OCI-M1 (cell line): ENCODE measurements around the gene C3orf18.

ENCODE experiments used
- DNase-seq: peaks from one replicate; lab custom pipeline; 2025; lab: John Stamatoyannopoulos, UW

C3orf18 gene

DNA sequence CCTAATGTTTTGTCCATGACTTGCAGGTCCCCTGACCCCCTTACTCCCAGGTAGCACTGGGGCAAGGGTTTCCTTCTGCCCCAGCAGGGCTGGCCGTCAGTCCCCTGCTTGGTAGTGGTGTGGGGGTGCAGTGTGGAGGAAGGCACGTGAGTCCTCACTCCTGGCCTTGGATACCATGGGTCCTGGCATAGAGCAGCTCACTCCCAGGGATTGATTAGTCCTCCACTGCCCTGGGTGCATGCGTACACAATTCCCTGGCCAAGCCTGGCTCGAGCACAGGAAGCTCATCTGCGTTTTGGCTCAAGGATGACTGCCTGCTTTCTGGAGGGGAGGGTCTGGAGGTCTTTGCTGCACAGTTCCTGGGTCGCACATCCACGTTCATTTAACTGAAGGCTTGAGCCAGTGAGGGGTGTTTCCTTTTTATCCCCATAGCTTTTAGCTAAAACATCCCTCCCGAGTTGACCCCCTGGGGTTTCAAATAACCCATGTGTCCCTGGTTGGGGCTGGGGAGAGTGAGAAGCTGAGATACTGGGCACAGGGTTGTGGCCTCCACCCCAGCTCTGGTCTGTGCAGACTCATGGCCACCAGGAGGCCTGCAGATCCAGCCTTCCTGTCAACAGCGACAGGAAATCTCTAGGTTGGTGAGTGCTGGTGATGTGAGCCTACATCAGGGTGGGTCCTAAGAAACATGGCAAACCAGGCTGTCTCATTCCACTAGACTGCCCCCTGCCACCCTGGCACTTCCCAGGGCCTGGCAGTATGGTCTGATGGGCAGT, 13.3 kb upstream of the C3orf18 start:
- no peak for DNase-seq

DNA sequence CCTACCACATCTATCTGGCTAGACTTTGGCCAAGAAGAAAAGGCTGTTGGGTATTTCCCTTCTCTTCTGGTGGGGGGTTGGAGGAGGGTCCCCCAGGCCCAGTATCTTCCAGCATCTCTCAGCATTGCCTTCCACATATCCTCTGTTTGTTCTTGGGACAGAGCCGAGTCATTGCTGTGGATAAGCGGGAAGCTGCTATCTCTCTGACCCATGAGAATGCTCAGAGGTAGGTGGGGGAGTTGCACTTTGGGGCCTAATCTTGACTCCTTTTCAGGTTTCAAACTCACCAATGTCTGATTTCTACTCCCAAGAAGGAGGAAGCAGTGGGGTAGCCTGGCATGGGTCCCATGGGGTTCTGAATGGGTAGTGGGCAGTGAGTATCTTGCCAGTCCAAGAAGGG, 9.8 kb upstream of the C3orf18 start:
- no peak for DNase-seq

DNA sequence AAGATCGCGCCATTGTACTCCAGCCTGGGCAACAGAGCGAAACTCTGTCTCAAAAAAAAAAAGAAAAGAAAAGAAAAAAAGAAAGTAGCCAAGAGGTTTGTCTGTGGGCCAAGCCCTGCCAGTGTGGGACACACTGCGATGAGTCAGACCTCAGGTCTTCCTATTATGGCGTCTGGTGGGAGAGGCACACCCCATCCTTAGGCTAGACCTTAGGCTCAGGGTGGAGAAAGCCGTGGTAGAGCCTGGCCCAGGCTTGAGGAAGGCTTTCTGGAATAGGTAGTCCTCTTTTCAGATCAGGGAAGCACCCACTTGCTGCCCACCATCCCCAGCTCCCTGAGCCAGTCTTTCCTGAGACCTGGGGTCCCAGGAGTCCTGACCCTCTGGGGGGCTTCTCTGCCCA, 7.8 kb upstream of the C3orf18 start:
- no peak for DNase-seq

DNA sequence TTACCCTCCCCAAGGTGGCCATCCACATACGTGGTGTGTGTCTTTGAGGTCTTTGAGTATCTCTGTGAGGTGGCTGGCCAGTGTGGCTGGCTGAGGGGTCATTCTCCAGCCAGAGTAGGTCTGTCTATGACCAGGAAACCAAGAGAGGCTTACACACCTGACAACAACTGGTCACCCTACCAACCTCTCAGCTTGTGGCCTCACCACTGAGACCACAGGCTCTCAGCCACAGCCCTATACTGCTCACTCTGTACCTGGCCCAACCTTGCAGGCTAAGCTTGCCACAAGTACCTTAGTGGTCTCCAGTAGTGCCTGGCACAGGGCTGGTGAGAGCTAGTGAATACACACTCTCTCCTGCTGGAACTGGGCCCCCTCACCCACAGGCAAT, 6.9 kb upstream of the C3orf18 start:
- no peak for DNase-seq

DNA sequence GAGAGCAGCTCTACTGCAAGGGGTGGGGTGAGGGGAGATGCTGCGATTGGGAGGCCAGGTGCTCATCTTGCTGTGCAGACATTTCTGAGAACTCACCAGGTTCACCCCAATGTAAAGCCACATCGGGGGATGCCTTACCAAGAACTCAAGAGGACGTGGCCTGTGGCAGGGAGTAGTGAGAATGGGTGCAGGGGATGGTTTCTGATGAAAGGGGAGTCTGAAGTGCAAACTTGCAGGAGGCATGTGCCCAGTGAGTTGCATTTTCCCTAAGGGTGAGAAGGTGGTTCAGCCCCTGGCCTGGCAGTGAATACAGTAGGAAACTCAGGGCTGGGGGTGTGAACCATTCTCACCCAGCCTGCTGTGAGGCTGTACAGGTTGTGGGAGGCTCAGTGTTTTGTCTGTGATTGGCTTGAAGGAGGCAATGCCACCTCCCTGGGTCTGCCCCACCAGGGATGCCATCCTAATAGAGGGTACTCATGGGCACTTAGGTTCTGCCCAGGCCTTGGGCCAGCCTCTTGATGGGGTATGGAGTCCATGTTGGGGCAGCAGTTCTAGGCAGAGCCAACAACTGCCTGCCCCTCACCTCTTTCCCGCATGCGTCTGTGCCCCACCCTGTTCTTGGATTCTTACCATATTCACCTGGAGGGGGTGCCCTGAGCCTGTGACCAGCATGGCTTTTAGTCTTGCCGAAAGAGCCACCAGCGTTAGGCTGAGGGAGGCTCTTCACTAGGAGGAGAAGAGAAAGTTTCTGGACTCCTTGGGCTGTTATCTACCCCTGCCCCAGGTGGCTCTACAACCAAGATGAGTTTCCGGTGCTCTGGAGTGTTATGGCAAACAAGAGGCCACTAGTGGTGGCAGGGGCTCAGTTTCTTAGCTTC, 6.3 kb upstream of the C3orf18 start:
- DNase-seq = no peak

DNA sequence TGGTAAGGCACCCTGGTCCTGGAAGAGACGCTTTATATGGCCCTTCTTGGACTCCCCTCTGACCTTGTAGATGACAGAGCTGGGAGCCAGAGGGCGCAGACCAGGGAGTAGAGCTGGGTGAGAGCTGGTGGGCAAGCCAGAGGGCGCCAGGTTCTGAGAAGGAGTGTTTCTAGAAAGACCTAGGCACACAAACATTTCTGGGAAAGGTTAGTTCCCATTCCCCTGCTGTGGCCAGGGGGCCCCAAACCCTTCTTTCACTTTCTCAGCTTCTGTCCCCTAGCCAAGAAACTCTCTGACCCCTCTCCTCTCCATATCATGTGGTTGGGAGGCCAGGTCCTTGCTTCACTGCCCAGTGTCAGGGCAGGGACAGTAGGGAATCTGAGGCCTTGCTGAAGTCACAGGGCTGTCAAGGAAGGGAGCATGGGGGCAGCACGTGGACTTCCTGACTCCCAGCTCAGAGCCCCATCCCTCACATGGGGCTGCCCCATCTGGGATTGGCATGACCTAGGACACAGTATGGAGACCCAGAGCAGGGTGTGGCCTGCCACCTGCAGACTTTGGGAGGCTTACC, 5.3 kb upstream of the C3orf18 start:
- DNase-seq = peak; percentile 55

DNA sequence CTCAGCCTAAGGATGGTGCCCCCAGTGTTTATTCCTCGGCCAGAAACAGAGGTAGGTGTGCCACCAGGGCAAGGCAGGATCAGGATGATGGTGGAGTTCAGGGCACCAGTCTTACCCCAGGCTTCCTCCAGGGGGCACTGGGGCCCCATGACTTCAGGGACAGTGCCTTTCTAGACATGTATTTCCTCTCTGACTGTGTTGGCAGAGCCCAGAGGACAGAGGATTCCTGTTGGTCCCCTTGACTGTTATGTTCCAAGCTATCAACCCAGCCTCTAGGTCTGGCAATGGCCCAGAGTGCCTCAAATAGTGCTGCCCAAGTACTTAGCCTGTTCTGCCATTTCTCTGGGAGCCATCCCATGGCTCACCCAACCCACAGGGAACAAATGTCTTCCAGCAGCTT, 4.6 kb upstream of the C3orf18 start:
- peak; percentile 85 for DNase-seq

DNA sequence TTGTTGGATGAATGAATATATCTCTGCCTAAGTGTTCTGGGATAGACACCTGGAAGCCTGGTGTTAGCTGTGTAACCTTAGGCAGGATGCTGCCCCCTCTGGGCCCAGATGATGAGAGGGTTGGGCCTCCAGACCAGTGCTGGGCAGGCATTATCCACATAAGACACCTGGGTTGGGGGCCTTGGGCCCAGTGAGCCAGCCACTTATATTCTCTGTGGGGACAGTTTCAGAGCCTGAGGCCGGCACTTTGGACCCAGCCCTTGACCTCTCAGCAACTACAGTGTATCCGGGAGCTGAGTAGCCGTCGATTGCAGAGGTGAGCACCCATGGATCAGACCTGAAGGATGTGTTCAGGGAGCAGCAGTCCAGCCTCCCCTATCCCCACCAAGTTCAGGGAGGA, 3.9 kb upstream of the C3orf18 start:
- no peak for DNase-seq

DNA sequence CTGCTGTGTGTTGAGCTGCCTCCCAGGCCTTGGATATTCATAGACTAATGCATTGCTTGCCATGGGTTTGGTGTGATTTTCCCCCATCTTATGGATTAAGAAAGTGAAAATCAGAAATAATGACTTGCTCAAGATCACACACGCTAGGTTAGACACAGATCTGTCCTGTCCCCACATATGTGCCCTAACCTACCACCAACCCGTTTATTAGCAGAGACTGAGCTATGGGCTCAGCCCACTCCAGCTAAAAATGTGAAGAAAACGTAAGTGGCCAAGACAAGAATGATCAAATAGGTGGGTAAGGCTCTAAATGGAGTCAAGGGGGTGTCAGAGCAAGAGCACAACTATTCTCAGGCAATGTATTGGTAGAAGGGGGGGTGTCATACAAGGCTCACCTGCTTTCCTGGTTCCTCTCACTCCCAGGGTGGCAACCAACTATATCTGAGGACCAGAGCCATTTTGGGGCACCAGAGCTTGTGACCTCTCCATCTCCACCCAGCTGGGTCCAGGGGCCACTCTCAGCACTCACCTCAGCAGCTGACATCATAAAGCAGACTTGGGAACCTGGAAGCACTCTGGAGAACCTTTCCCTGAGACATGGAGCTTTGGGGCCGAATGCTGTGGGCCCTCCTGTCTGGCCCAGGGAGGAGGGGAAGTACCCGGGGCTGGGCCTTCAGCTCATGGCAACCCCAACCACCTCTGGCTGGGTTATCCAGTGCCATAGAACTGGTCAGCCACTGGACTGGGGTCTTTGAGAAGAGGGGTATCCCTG, 3.1 kb upstream of the C3orf18 start:
- no peak for DNase-seq

DNA sequence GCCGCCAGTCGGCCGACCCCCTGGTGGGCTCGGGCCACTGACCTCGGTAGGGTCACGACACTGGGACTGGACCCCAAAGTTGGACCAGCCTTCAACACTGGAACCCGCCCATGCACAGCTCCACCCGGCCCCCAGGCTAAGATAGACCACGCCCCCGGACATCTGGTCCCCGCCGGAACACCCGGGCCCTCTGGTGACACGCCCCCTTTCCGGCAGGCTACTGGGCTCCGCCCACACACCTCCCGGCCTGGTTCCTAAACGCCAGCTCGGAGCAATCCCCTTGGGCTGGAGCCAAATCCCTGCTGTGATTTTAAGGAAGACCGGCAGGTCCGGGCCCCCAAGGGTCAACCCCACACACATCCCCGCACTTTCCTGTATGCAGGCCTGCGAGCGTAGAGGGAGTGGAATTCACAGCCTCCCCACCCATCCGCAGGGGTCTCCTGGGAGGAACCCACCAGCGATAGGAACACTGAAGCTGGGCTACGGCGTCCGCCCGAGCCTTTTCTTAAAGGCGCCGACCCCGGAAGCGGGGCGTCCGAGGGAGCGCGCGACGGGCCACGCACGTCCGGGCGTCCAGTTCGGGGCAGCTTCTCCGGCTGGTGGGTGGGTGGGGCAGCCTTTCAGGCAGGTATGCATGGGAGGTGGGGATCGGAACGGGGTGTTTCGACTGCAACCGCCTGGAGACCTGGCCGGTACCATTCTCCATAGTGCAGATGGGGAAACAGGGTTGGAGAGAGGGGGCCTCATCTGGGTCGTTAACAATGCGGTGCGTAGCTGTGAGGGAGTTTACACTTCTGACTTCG, 1.6 kb upstream of the C3orf18 start, which contains the start of gene HEMK1:
Gene HEMK1, plus strand, starts transcription at position 576 of the 803 bp plus-strand sequence. CDS start 1,583 bp downstream, outside the sequence.
- DNase-seq = peak; percentile 94

DNA sequence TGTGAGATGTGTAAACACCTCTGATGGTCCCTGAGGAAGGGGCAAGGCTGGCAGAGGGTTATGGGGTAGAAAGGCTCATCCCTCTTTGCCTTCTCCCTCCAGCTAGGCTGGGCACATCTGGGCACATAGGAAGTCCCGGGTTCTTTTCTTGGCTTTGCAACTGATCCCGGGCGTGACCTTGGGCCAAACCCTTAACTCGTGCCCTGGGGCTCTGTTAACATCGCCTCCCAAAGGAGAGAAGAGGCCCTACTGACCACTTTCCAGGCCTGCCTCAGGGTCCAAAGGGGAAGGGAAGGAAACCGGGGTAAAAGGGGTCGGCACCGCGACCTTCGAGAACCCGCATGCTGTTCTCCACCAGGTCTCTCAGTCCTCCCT, 549 bp downstream of the C3orf18 start:
- peak; percentile 27 for DNase-seq

DNA sequence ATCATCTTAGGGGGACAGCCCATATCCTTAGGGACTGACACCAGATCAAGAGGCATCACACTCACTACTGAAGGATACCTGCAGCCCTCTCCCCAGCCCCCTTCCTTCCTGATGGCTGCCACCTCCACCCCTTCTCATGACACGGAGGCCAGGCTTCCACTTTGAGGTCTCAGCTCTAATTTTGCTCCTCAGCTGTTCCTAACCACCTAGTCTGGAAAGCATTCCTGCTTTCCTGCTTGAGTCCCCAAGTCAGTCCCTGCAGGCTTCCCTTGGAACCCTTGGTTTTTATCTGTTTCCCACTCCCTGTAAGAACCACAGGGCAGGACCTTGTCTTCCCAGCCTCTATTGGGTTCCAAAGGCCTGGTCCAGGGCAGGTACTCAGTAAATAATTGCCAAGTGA, 3.2 kb downstream of the C3orf18 start:
- no peak for DNase-seq

DNA sequence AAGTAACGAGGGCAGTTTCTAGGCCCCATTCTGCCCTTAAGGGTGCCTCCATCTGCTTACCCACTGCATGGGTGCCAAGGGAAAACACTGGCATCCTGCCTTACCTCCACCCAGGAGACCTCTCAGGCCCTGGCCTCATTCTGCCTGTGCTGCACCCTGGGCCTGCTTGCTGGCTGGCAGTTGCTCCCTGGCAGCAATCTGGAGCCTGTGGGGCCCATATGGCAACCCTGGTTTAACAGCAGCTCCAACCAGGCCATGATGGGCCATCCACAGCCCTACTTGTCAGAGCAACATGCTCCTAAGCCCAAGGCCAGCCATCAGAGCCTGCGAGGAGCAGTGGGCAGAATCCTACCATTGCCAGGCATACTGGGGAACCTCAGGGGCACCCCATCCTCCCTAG, 3.7 kb downstream of the C3orf18 start:
- DNase-seq = no peak

DNA sequence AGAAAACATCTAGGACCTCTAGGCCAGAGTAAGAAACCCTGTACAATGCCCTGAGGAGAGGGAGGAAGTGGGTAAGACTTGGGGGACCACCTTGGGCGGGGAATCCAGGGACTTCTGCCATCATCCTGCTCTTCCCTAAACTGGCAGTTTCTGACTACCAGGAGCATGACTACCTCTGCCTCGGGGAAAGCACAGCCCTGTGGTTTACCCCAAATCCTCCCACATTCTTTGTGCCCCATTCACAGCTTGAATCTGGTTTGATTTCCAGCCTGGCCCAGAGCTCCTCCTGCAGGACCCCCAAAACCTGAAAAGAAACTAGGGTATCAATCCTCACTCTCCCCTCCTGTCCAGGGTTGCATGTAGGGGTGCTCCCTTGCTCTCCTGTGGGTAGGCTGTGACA, 4.7 kb downstream of the C3orf18 start:
- no peak for DNase-seq

DNA sequence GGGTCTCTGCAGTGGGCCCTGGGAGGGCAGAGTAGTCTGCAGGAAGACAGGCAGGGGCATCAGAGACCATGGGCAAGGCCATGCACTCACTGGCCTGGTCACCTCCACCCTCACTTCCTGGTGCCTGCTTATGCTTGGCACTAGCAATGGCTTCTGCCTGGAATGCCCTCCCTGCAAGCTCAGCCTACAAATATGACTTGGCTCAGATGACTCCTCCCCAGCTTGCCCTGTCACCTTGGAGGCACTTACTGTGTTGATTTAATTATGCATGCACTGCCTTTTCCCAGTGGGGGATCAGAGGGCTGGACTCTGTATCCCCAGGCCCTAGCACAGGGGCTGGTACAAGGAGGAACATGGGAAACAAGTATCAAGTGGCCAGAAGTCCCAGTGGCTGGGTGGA, 7.8 kb downstream of the C3orf18 start:
- DNase-seq = no peak

DNA sequence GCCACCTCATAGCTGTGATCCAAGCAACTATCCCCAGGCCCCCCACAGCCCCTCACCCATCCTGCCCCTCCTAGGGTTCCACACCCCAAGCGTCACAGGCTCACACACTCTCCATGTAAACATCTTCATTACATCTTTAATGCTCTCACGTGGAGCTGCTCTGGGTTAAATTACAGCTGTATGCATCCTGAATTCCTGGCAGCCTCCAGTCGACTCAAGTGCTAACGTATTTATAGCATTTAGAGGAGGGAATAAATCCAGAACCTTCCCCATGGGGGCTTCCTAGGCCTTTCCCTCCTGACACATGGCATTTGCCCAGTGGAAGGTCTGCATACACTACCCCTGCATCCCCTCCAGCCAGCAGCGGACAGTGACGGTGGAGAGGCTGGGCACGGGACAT, 9.6 kb downstream of the C3orf18 start:
- no peak for DNase-seq

DNA sequence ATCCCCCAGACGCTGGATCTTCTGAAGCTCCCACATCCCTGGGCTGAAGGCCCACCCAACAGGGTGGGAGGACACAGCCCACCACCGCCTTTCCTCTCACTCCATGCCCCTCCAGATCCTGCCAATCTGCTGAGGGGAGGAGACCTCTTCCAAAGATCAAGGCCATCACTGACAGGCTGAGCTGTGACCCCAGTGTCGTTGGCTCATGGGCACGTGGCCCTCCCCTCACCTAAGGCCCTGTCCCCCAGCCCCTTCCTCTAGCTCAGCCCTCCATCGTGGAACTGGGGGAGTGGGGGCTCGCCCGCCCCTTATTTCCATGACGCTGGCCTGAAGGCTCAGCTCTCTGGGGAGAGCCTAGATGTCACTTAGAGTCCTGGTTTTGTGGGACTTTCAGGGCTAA, 10.4 kb downstream of the C3orf18 start:
- no peak for DNase-seq

DNA sequence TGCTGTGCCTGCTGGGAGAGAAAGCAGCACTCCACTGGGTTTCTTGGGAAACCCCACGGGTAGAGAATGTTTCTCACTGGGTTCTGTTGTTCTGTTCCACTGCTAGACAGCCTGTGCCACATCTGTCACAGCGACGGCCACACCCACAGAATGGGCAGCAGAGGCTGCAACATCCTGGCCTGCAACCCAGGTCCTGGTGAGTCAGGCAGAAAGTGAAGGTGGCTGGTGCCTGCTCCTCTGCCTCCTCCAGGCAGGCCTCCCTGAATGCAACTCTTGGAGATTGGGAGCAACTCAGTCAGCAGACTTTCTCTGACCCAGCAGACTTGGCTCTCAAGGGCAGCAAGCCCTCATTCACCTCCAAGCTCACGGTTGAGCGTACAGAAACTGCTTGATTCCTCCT, 13.0 kb downstream of the C3orf18 start:
- no peak for DNase-seq

DNA sequence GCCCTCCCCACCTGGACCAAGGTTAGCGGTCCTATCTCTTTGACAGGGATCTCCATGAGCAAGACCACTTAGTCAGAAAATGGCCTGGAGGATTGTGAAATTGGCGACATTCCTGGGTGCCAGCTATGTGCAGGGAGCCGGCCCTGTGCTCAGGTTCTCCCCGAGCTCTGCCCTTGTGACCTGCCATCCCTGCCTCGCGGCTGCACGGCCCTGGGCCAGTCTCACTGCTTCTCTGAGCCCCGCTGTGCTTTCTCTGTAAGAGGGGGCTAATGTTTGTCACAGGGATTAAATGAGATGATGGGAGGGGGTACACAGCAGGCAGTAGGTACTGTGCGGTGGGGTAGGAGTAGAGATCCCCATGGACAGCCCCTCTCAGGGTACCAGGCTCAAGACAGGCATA, 14.9 kb downstream of the C3orf18 start:
- no peak for DNase-seq

DNA sequence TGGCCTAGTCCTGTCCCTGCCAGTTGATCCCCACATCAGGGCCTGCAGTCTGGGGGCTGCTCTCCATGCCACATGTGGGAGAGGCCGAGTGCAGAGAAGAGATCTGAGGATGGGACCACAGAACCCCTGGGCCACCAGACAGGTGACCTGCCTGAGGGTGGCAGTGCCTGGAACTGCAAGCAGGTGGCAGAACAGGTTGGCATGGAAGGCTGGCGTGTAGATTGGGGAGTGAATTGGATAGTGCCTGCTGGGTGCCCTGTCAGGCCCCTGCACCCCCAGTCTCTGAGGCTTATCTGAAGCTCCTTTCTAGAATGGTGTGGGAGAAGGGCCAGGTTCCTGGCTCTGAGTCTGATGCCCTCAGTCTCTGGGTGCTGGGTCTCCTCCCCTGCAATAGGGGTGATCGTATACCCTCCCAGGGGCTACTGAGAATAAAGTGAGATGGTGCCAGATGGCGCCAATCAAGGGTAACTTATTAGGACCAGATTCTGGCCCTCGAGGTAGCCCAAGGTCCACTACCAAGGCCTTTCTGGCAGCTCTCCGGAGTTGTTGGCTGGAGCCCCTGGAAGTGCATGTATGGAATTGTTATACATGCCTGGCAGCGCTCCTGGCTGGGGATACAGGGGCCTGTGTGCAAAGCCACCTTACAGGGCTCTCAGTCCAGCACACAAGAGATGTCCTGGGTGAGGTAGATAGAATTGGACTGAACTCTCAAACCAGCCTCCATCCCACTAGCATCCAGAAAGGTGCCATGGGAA, 15.7 kb downstream of the C3orf18 start:
- no peak for DNase-seq
